ENCODE measurements around the gene TLR6. TPM values are rescaled to one million over a fixed set of nuclear protein-coding genes. Genes with fewer than 3 reads are reported as not detected.

Gene TLR6
- total and polyA plus RNA-seq, 10 of the 15 experiments (the other 5 are each of a cell fraction or from before 2014, with no cell fraction given): 1.1 to 49.4 (median 12.5) TPM

DNA sequence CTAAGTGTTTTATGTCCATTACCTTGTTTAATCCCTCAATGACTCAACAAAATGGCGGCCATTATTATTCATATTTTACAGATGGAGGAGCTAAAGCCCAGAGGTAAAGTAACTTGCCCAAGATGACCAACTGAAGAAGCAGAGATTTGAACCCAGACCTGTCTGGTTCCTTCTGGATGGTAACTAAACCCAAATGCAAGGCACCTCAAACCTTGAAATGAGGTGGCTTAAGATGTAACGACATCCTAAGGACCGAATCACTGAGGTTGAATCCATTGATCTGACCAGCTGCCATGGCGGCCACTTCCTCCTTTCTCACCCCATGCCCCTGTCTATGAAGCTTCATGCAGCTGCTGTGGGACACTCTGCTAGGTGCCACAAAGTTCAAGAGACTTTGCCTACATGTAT lies 74.8 kb downstream of the TLR6 start (continued):
- TF ChIP-seq POLR2AphosphoS2 (IDR thresholded peaks at IDR 0.05; ENCODE audit: low read depth, low read length) (0 out of 2 replicates have a peak, but pooled peaks have one; percentile 19), RUNX3 (IDR thresholded peaks at IDR 0.05; ENCODE audit: low read length) (peak; percentile 50), CBX5 (IDR thresholded peaks at IDR 0.05; ENCODE audit: low read depth) (0 out of 2 replicates have a peak, but pooled peaks have one; percentile 14), POLR2A (IDR thresholded peaks at IDR 0.05; ENCODE audit: low read depth, low read length) (peak; percentile 63; the same call in 1 of the 2 replicates)

DNA sequence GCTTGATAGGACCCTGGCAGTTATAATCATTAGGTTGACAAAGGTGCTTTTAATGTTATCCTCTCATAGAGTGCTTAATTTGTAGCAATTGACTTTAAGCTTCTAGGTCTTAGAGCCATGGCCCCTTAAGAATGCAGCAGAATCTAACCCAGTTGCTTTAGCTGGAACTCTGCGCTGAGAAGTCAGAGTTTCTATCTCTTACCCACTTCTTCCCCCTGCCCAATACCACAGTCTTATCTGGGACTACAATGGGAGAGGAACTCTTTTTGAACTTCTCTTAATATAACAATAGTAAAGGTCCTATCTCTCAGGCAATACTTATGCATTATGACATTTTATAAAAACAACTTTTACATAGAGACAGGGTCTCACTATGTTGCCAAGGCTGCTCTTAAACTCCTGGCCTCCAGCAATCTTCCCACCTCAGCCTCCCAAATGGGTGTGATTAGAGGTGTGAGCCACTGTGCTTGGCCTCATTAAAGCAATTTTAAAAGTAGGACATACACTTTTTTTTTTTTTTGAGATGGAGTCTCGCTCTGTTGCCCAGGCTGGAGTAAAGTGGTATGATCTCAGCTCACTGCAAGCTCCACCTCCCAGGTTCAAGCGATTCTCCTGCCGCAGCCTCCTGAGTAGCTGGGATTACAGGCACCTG lies 75.7 kb downstream of the TLR6 start:
- H3K27ac ChIP-seq (ENCODE audit: control insufficient read depth, insufficient read depth): peak overlapping the region; percentile 96
- ChIA-PET POLR2A (interaction anchor here (0.5 to 5.6 kb wide), 17 partner anchors 9 to 851 kb away, joined by 3 to 196 read pairs (median 5); partner anchors contain the start of genes FAM114A1, TLR1 and TLR6), RAD21 (ENCODE audit: unreplicated experiment) (interaction anchor here (0.6 to 4.9 kb wide), 21 partner anchors 8 to 652 kb away, joined by 3 to 437 read pairs (median 17); partner anchors contain the start of genes TLR1 and TLR6), CTCF (interaction anchor here (0.6 to 8.1 kb wide), 26 partner anchors 9 to 1328 kb away, joined by 3 to 449 read pairs (median 5); partner anchors contain the start of genes TLR1 and TLR6), SMC1A (ENCODE audit: uncharacterized antibody, unreplicated experiment) (interaction anchor here (0.6 to 8.9 kb wide), 22 partner anchors 9 to 711 kb away, joined by 3 to 468 read pairs (median 8); partner anchors contain the start of genes TLR1, TLR6 and TMEM156)
- no peak overlapping the region for H2AFZ ChIP-seq (ENCODE audit: control insufficient read depth, low read depth, low read length)
- H4K20me1 ChIP-seq (ENCODE audit: control insufficient read depth, insufficient read depth): no peaks in the 10 kb centered on the region
- peaks cover 0 to 22% of the 10 kb centered on the region in 2 experiments; a peak in 3 of 4 replicates for H3K36me3 ChIP-seq (ENCODE audit: control insufficient read depth in 2 of 2, insufficient read depth in 2 of 2, low read length in 1 of 2)
- peak overlapping the region; percentile 92 for H3K4me2 ChIP-seq (ENCODE audit: control insufficient read depth, insufficient read depth)
- ATAC-seq (peak; percentile 63), FAIRE-seq (no peak), DNase-seq (ENCODE audit: low read depth, low spot score) (no peak)
- WGBS (ENCODE audit: insufficient coverage, insufficient replicate concordance, low lambda C conversion rate, missing lambda C conversion rate): 0% methylated on average over 4 of the region's 4 CpGs
- H3K79me2 ChIP-seq (ENCODE audit: control insufficient read depth, insufficient read depth, low read length): peaks cover 68% of the 10 kb centered on the region
- in situ Hi-C loops (cut with MboI) (no loop called here), intact Hi-C loops (cut with micrococcal nuclease; ENCODE audit: unreplicated experiment) (loop anchor here (5.0 kb wide), 1 partner anchor 36 kb away; no protein-coding TSS in a partner anchor)
- H3K9ac ChIP-seq (ENCODE audit: control insufficient read depth, insufficient read depth, low read length): peak overlapping the region; percentile 88
- peak overlapping the region; percentile 81 for H3K4me3 ChIP-seq
- BruUV-seq (replicated peaks): no TSS peak
- H3K9me3 ChIP-seq (replicated peaks; ENCODE audit: control insufficient read depth, insufficient read depth, low read length): peaks cover 33% of the 10 kb centered on the region
- peaks cover 15% of the 10 kb centered on the region for H3K4me1 ChIP-seq (ENCODE audit: control insufficient read depth, insufficient read depth, low read length)
- H3K27me3 ChIP-seq (replicated peaks in 1 of 2; ENCODE audit: control insufficient read depth in 2 of 2, insufficient read depth in 2 of 2, low read length in 1 of 2): no peaks in the 10 kb centered on the region
- TF ChIP-seq, protein P1, sequence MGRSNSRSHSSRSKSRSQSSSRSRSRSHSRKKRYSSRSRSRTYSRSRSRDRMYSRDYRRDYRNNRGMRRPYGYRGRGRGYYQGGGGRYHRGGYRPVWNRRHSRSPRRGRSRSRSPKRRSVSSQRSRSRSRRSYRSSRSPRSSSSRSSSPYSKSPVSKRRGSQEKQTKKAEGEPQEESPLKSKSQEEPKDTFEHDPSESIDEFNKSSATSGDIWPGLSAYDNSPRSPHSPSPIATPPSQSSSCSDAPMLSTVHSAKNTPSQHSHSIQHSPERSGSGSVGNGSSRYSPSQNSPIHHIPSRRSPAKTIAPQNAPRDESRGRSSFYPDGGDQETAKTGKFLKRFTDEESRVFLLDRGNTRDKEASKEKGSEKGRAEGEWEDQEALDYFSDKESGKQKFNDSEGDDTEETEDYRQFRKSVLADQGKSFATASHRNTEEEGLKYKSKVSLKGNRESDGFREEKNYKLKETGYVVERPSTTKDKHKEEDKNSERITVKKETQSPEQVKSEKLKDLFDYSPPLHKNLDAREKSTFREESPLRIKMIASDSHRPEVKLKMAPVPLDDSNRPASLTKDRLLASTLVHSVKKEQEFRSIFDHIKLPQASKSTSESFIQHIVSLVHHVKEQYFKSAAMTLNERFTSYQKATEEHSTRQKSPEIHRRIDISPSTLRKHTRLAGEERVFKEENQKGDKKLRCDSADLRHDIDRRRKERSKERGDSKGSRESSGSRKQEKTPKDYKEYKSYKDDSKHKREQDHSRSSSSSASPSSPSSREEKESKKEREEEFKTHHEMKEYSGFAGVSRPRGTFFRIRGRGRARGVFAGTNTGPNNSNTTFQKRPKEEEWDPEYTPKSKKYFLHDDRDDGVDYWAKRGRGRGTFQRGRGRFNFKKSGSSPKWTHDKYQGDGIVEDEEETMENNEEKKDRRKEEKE (IDR thresholded peaks at IDR 0.05): no peak
- TF ChIP-seq ZNF217 (IDR thresholded peaks at IDR 0.05): 0 out of 2 replicates have a peak, but pooled peaks have one; percentile 29
- no peak for TF ChIP-seq ESRRA (IDR thresholded peaks at IDR 0.05; ENCODE audit: low read length)
- peak; percentile 25; the same call in 1 of the 2 replicates for TF ChIP-seq RUNX3 (IDR thresholded peaks at IDR 0.05; ENCODE audit: low read length)
- TF ChIP-seq MTA2 (IDR thresholded peaks at IDR 0.05; ENCODE audit: low read depth): 0 out of 2 replicates have a peak, but pooled peaks have one; percentile 29
- TF ChIP-seq MYC (IDR thresholded peaks at IDR 0.05; ENCODE audit: insufficient read depth, insufficient read length, insufficient replicate concordance, low read length, severe bottlenecking): no peak
- no peak for TF ChIP-seq TBL1XR1 (IDR thresholded peaks at IDR 0.05; ENCODE audit: low read depth, low read length)
- TF ChIP-seq CBX3 (IDR thresholded peaks at IDR 0.05; ENCODE audit: borderline replicate concordance, low read depth): no peak
- no peak for TF ChIP-seq GATAD2B (conservative IDR thresholded peaks at IDR 0.05; ENCODE audit: low read depth)
- TF ChIP-seq ZNF207 (IDR thresholded peaks at IDR 0.05; ENCODE audit: borderline replicate concordance): no peak
- no peak for TF ChIP-seq CEBPB (IDR thresholded peaks at IDR 0.05; ENCODE audit: borderline replicate concordance in 1 of 2, low read depth in 2 of 2, low read length in 2 of 2)
- peak; percentile 21 to 48; a peak in 2 of 4 replicates for TF ChIP-seq IKZF2 (IDR thresholded peaks at IDR 0.05)
- TF ChIP-seq, protein P2, sequence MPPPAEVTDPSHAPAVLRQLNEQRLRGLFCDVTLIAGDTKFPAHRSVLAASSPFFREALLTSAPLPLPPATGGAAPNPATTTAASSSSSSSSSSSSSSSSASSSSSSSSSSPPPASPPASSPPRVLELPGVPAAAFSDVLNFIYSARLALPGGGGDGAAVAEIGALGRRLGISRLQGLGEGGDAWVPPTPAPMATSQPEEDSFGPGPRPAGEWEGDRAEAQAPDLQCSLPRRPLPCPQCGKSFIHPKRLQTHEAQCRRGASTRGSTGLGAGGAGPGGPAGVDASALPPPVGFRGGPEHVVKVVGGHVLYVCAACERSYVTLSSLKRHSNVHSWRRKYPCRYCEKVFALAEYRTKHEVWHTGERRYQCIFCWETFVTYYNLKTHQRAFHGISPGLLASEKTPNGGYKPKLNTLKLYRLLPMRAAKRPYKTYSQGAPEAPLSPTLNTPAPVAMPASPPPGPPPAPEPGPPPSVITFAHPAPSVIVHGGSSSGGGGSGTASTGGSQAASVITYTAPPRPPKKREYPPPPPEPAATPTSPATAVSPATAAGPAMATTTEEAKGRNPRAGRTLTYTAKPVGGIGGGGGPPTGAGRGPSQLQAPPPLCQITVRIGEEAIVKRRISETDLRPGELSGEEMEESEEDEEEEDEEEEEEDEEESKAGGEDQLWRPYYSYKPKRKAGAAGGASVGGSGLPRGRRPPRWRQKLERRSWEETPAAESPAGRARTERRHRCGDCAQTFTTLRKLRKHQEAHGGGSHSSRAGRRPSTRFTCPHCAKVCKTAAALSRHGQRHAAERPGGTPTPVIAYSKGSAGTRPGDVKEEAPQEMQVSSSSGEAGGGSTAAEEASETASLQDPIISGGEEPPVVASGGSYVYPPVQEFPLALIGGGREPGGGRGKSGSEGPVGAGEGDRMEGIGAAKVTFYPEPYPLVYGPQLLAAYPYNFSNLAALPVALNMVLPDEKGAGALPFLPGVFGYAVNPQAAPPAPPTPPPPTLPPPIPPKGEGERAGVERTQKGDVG (CRISPR knock-in tag; IDR thresholded peaks at IDR 0.05): no peak
